ENCODE measurements around the gene IGDCC3.

The IGDCC3 gene

GRCh38 chr15:65343374-65343981 lies 34.3 kb downstream of the IGDCC3 start:
- no peak for DNase-seq (ENCODE audit: low spot score)

- DNase-seq (ENCODE audit: low spot score): no peak
Observed at GRCh38 chr15:65342493-65342892, 35.3 kb downstream of the IGDCC3 start.

- DNase-seq (ENCODE audit: low spot score): no peak
Observed at GRCh38 chr15:65339920-65340319, 37.9 kb downstream of the IGDCC3 start.

GRCh38 chr15:65339416-65339815 lies 38.4 kb downstream of the IGDCC3 start:
- DNase-seq (ENCODE audit: low spot score): no peak

- DNase-seq (ENCODE audit: low spot score): no peak
Observed at GRCh38 chr15:65338823-65339222, 39.0 kb downstream of the IGDCC3 start.

GRCh38 chr15:65338366-65338765 lies 39.4 kb downstream of the IGDCC3 start:
- no peak for DNase-seq (ENCODE audit: low spot score)

- no peak for DNase-seq (ENCODE audit: low spot score)
Observed at GRCh38 chr15:65337436-65338070, 40.2 kb downstream of the IGDCC3 start.

- DNase-seq (ENCODE audit: low spot score): no peak
Observed at GRCh38 chr15:65336493-65337435, 41.0 kb downstream of the IGDCC3 start.

- no peak for DNase-seq (ENCODE audit: low spot score)
Observed at GRCh38 chr15:65335278-65336055, 42.3 kb downstream of the IGDCC3 start.

GRCh38 chr15:65334586-65335231 lies 43.1 kb downstream of the IGDCC3 start:
- no peak for DNase-seq (ENCODE audit: low spot score)

- no peak for DNase-seq (ENCODE audit: low spot score)
Observed at GRCh38 chr15:65333856-65334255, 43.9 kb downstream of the IGDCC3 start.

- DNase-seq (ENCODE audit: low spot score): no peak
Observed at GRCh38 chr15:65333148-65333820, 44.5 kb downstream of the IGDCC3 start.

- DNase-seq (ENCODE audit: low spot score): no peak
Observed at GRCh38 chr15:65332391-65333147, 45.2 kb downstream of the IGDCC3 start.

GRCh38 chr15:65331811-65332210 lies 46.0 kb downstream of the IGDCC3 start:
- no peak for DNase-seq (ENCODE audit: low spot score)

GRCh38 chr15:65330934-65331645 lies 46.7 kb downstream of the IGDCC3 start:
- DNase-seq (ENCODE audit: low spot score): no peak

- no peak for DNase-seq (ENCODE audit: low spot score)
Observed at GRCh38 chr15:65329984-65330735, 47.6 kb downstream of the IGDCC3 start.

- no peak for DNase-seq (ENCODE audit: low spot score)
Observed at GRCh38 chr15:65329288-65329983, 48.4 kb downstream of the IGDCC3 start.
